CD14-positive monocyte (primary cell): Measurements from ENCODE around the gene NDFIP2. TPM values are rescaled to one million over a fixed set of nuclear protein-coding genes. Genes with fewer than 3 reads are reported as not detected.

Experiments
- DNase-seq, 3 donors: peaks; one replicate each; pipeline ENCODE4 v3.0.0-alpha.2; 2011 to 2022
- H2AFZ ChIP-seq: 2 replicates; pipeline ENCODE4 v1.6.0; 2012; ENCODE audit warnings: mild to moderate bottlenecking, low read depth, low read length, inconsistent platforms; ENCODE audit not compliant: insufficient read depth, poor library complexity, severe bottlenecking
- H3K27ac ChIP-seq, 2 donors: 1 replicate in 1 of 2; 2 replicates in 1 of 2; pipeline ENCODE4 v1.5.1; 2012 to 2013; ENCODE audit warnings: low read length in 2 of 2, control low read depth in 1 of 2, inconsistent platforms in 1 of 2, low read depth in 1 of 2, mild to moderate bottlenecking in 1 of 2
- H3K27me3 ChIP-seq, 2 donors: one replicate each; pipeline versions ENCODE4 v1.6.0 to v1.6.1; 2011 to 2013; ENCODE audit warnings: low read length in 2 of 2; ENCODE audit not compliant: control insufficient read depth in 2 of 2, insufficient read depth in 2 of 2
- H3K36me3 ChIP-seq, 2 donors: replicated peaks in 1 of 2; 1 replicate in 1 of 2; 2 replicates in 1 of 2; pipeline versions ENCODE4 v1.5.1 to v1.6.1; 2012 to 2013; ENCODE audit warnings: low read length in 2 of 2, control low read depth in 1 of 2, inconsistent platforms in 1 of 2, mild to moderate bottlenecking in 1 of 2; ENCODE audit not compliant: insufficient read depth in 2 of 2, control insufficient read depth in 1 of 2
- H3K4me1 ChIP-seq, 2 donors: 1 replicate in 1 of 2; 2 replicates in 1 of 2; pipeline versions ENCODE4 v1.5.1 to v1.6.1; 2012 to 2013; ENCODE audit warnings: low read length in 2 of 2, control low read depth in 1 of 2, inconsistent platforms in 1 of 2, mild to moderate bottlenecking in 1 of 2, moderate library complexity in 1 of 2; ENCODE audit not compliant: insufficient read depth in 2 of 2, control insufficient read depth in 1 of 2
- H3K4me2 ChIP-seq: replicated peaks from 2 replicates; pipeline ENCODE3; 2012; ENCODE audit warnings: low read length, moderate library complexity, mild to moderate bottlenecking; ENCODE audit not compliant: poor library complexity, severe bottlenecking; ENCODE audit errors: extremely low read depth
- H3K4me3 ChIP-seq, 3 experiments: fragments of 200-600 bp in 1 of 3; sonication (generic) in 1 of 3; replicated peaks in 1 of 3; 1 replicate in 2 of 3; 2 replicates in 1 of 3; pipeline ENCODE4 v1.5.1; 2011 to 2013; ENCODE audit warnings: low read length in 3 of 3, mild to moderate bottlenecking in 3 of 3, control low read depth in 2 of 3, low read depth in 2 of 3, inconsistent platforms in 1 of 3, moderate library complexity in 1 of 3
- H3K79me2 ChIP-seq: 2 replicates; pipeline ENCODE4 v1.6.0; 2012; ENCODE audit warnings: mild to moderate bottlenecking, control low read depth, inconsistent platforms, low read length, moderate library complexity; ENCODE audit not compliant: insufficient read depth
- H3K9ac ChIP-seq: 2 replicates; pipeline ENCODE4 v1.6.0; 2017; ENCODE audit warnings: low read length, mild to moderate bottlenecking; ENCODE audit not compliant: insufficient read depth, poor library complexity, severe bottlenecking
- H3K9me3 ChIP-seq, 2 donors: replicated peaks in 1 of 2; 1 replicate in 1 of 2; 2 replicates in 1 of 2; pipeline versions ENCODE4 v1.5.1 to v1.6.1; 2012 to 2013; ENCODE audit warnings: low read length in 2 of 2, control low read depth in 1 of 2; ENCODE audit not compliant: control insufficient read depth in 1 of 2, insufficient read depth in 1 of 2
- H4K20me1 ChIP-seq: 2 replicates; pipeline ENCODE4 v1.6.0; 2012; ENCODE audit warnings: mild to moderate bottlenecking, low read length, control low read depth, moderate library complexity; ENCODE audit not compliant: insufficient read depth
- H3K27ac Mint-ChIP-seq, 7 donors: one replicate each; pipeline ENCODE4 v1.8.0; 2020; ENCODE audit warnings: mild to moderate bottlenecking in 7 of 7, mixed read lengths in 7 of 7, moderate library complexity in 6 of 7, inconsistent platforms in 2 of 7
- H3K27me3 Mint-ChIP-seq, 3 donors: one replicate each; pipeline ENCODE4 v1.8.0; 2021 to 2022; ENCODE audit warnings: low read depth in 3 of 3, mild to moderate bottlenecking in 3 of 3, mixed read lengths in 3 of 3, moderate library complexity in 3 of 3, inconsistent platforms in 1 of 3
- H3K36me3 Mint-ChIP-seq, 2 donors: one replicate each; pipeline ENCODE4 v1.8.0; 2020; ENCODE audit warnings: mixed read lengths in 2 of 2, inconsistent platforms in 1 of 2, mild to moderate bottlenecking in 1 of 2
- H3K4me1 Mint-ChIP-seq: one replicate; pipeline ENCODE4 v1.8.0; 2020; ENCODE audit warnings: mild to moderate bottlenecking, mixed read lengths
- H3K4me3 Mint-ChIP-seq, 2 donors: one replicate each; pipeline ENCODE4 v1.8.0; 2020; ENCODE audit warnings: mild to moderate bottlenecking in 2 of 2, mixed read lengths in 2 of 2, moderate library complexity in 1 of 2
- H3K9me3 Mint-ChIP-seq, 7 donors: one replicate each; pipeline ENCODE4 v1.8.0; 2020 to 2022; ENCODE audit warnings: mixed read lengths in 7 of 7, mild to moderate bottlenecking in 6 of 7, moderate library complexity in 6 of 7, inconsistent platforms in 2 of 7
- CTCF ChIP-seq: fragments of 200-600 bp; IDR thresholded peaks from one replicate; pipeline ENCODE4 v1.8.0; 2022; ENCODE audit warnings: antibody characterized with exemption, mild to moderate bottlenecking
- WGBS: methylation state at CpG from one replicate; pipeline ENCODE4 v1.1.5; 2013; ENCODE audit warnings: missing lambda C conversion rate; ENCODE audit not compliant: insufficient coverage; 5-methylcytosine and 5-hydroxymethylcytosine counted together
- intact Hi-C, 2 donors: fragments of 100-400 bp; cut with micrococcal nuclease; formaldehyde crosslinking; loops; one replicate each; pipeline versions ENCODE4 v1.15.0 to v1.15.1; 2023
- polyA plus RNA-seq, 3 donors: library from polyadenylated mRNA; depleted of rRNA in 1 of 3; unstranded in 2 of 3; stranded (reverse) in 1 of 3; fragments of 300-500 nt in 2 of 3; fragments of >200 nt in 1 of 3; fragmentation: Illumina TruSeq in 2 of 3; gene quantifications; 1 replicate in 2 of 3; 2 replicates in 1 of 3; pipeline ENCODE4 v1.2.3, GENCODE V29; 2012 to 2021

Gene NDFIP2
- polyA plus RNA-seq, 3 donors = not detected

- Histone ChIP-seq H3K4me3 (no peak overlapping the region), H3K9me3 (no peaks in the 10 kb centered on the region), H3K9ac (no peak overlapping the region), H3K79me2 (no peaks in the 10 kb centered on the region), H3K4me1 (no peaks in the 10 kb centered on the region), H3K27ac (no peak overlapping the region), H3K4me2 (no peak overlapping the region), H4K20me1 (no peaks in the 10 kb centered on the region), H2AFZ (no peak overlapping the region), H3K27me3 (peaks cover 12 to 25% of the 10 kb centered on the region in 2 donors), H3K36me3 (no peaks in the 10 kb centered on the region)
- H3K27me3 Mint-ChIP-seq = peaks cover 14 to 33% (median 15%) of the 10 kb centered on the region in 3 donors
- no peak overlapping the region for H3K27ac Mint-ChIP-seq
- TF ChIP-seq CTCF = no peak
- peaks cover 4% of the 10 kb centered on the region for H3K4me1 Mint-ChIP-seq
- H3K36me3 Mint-ChIP-seq = no peaks in the 10 kb centered on the region
- 0% methylated on average over 1 of the region's 3 CpGs for WGBS
- intact Hi-C loops = no loop called here
- no peak overlapping the region for H3K4me3 Mint-ChIP-seq
- peaks cover 0 to 6% (median 5%) of the 10 kb centered on the region in 7 donors for H3K9me3 Mint-ChIP-seq
- peak in 1 of 3 donors; percentile 57 for DNase-seq
Observed at GRCh38 chr13:79451500-79451962, 29.4 kb upstream of the NDFIP2 start.

- Mint-ChIP-seq H3K9me3 (peaks cover 0 to 6% (median 5%) of the 10 kb centered on the region in 7 donors), H3K4me1 (peaks cover 4% of the 10 kb centered on the region), H3K4me3 (peak overlapping the region in 1 of 2 donors; percentile 0), H3K36me3 (no peaks in the 10 kb centered on the region), H3K27me3 (peaks cover 14 to 33% (median 17%) of the 10 kb centered on the region in 3 donors), H3K27ac (no peak overlapping the region)
- H3K9ac ChIP-seq = no peak overlapping the region
- no peaks in the 10 kb centered on the region for H4K20me1 ChIP-seq
- H3K27ac ChIP-seq = no peak overlapping the region
- H3K4me2 ChIP-seq = no peak overlapping the region
- H3K36me3 ChIP-seq = no peaks in the 10 kb centered on the region
- H3K4me3 ChIP-seq = no peak overlapping the region
- H3K79me2 ChIP-seq = no peaks in the 10 kb centered on the region
- no peaks in the 10 kb centered on the region for H3K4me1 ChIP-seq
- WGBS = 100% methylated on average over 1 of the region's 3 CpGs
- DNase-seq = no peak
- H2AFZ ChIP-seq = no peak overlapping the region
- no peaks in the 10 kb centered on the region for H3K9me3 ChIP-seq
- intact Hi-C loops = no loop called here
- peaks cover 13 to 24% of the 10 kb centered on the region in 2 donors for H3K27me3 ChIP-seq
- no peak for TF ChIP-seq CTCF
Observed at GRCh38 chr13:79452239-79452913, 28.6 kb upstream of the NDFIP2 start.
